ENCODE data around the gene CRYBA2. TPM values are rescaled to one million over a fixed set of nuclear protein-coding genes. Genes with fewer than 3 reads are reported as not detected.

CRYBA2 gene
- total and polyA plus RNA-seq, 9 of the 15 experiments (the other 6 are each of a cell fraction or from before 2014, with no cell fraction given) = 0.11 to 1.8 (median 0.62) TPM; not detected in 5

DNA sequence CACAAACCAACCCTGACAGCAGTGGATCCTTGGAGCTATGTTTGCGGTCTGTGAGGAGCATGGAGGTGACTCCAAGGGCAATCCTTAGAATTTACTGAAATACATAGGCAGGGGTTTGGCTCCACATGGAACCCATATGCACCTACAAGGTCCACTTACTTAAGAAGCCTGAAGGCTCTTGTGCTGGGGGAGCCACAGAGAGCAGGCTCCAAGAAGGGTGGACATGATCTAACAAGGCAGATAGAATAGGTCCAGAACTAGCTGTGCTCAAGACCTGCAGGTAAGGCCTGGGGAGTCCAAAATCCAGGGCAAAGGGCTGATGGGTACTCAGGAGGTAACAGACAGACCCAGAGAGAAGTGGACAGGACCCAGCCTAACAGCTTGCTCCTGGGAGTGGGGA lies 34.9 kb downstream of the CRYBA2 start (continued):
- TF ChIP-seq ZNF311 (CRISPR knock-in tag; IDR thresholded peaks at IDR 0.05) (no peak), PYGO2 (tag; IDR thresholded peaks at IDR 0.05) (no peak), ESRRB (CRISPR knock-in tag; IDR thresholded peaks at IDR 0.05; ENCODE audit: borderline replicate concordance) (no peak), MCM5 (IDR thresholded peaks at IDR 0.05; ENCODE audit: low read depth) (no peak), ZBED1 (IDR thresholded peaks at IDR 0.05) (no peak), ZFP1 (CRISPR knock-in tag; IDR thresholded peaks at IDR 0.05) (no peak), ZNF507 (tag; conservative IDR thresholded peaks at IDR 0.05) (no peak), NR4A1 (CRISPR knock-in tag; IDR thresholded peaks at IDR 0.05) (no peak), NR4A1 (tag; IDR thresholded peaks at IDR 0.05) (no peak), HIVEP1 (CRISPR knock-in tag; IDR thresholded peaks at IDR 0.05) (no peak)
- TF ChIP-seq, protein P1, sequence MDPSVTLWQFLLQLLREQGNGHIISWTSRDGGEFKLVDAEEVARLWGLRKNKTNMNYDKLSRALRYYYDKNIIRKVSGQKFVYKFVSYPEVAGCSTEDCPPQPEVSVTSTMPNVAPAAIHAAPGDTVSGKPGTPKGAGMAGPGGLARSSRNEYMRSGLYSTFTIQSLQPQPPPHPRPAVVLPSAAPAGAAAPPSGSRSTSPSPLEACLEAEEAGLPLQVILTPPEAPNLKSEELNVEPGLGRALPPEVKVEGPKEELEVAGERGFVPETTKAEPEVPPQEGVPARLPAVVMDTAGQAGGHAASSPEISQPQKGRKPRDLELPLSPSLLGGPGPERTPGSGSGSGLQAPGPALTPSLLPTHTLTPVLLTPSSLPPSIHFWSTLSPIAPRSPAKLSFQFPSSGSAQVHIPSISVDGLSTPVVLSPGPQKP (CRISPR knock-in tag; IDR thresholded peaks at IDR 0.05) = no peak
- TF ChIP-seq, protein P2, sequence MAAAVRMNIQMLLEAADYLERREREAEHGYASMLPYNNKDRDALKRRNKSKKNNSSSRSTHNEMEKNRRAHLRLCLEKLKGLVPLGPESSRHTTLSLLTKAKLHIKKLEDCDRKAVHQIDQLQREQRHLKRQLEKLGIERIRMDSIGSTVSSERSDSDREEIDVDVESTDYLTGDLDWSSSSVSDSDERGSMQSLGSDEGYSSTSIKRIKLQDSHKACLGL (CRISPR knock-in tag; IDR thresholded peaks at IDR 0.05; ENCODE audit: borderline replicate concordance, poor library complexity, severe bottlenecking) = no peak

DNA sequence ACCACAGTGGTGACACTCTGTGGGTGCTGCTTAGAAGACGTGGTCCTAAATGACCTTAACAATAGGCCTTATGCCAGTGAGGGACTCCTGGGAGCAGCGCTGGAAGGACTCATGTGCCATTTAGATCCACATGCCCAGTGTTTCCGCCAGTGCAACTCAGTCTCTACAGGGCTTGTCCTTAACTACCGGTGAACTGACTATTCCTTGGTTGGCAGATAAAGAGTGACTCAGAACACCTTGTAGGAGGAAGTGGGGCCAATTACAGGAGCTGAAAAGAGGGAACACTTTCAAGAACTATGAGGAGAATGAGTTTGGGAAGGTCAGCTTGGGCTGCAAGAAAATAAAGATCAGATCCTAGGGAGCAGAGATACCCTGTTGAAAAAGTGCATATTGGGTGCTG lies 35.6 kb downstream of the CRYBA2 start:
- Histone ChIP-seq H3K27ac (ENCODE audit: extremely low read depth, low read depth, low read length) (no peak overlapping the region), H3K36me3 (ENCODE audit: control insufficient read depth, insufficient read depth, low read length) (no peaks in the 10 kb centered on the region), H3K9me3 (replicated peaks; ENCODE audit: control insufficient read depth, insufficient read depth, low read depth, low read length) (no peaks in the 10 kb centered on the region), H3K9ac (ENCODE audit: insufficient read depth in 1 of 2, low read depth in 2 of 2, low read length in 2 of 2) (no peak overlapping the region), H2AFZ (ENCODE audit: low read depth, low read length) (no peak overlapping the region), H3K27me3 (ENCODE audit: control insufficient read depth in 2 of 2, insufficient read depth in 2 of 2, low read length in 2 of 2) (peaks cover 7 to 29% of the 10 kb centered on the region in 2 experiments; a peak in 4 of 5 replicates), H3K4me3 (no peak overlapping the region), H3K9me1 (ENCODE audit: control insufficient read depth, insufficient read depth, low read length) (no peaks in the 10 kb centered on the region), H3K4me1 (replicated peaks in 1 of 2; ENCODE audit: control insufficient read depth in 2 of 2, insufficient read depth in 2 of 2, low read length in 2 of 2) (peaks cover 0 to 29% of the 10 kb centered on the region in 2 experiments; a peak in 2 of 5 replicates), H3K4me2 (ENCODE audit: insufficient read depth, low read length) (no peak overlapping the region), H4K20me1 (replicated peaks; ENCODE audit: control insufficient read depth, insufficient read depth, low read length) (no peaks in the 10 kb centered on the region), H3K79me2 (ENCODE audit: control insufficient read depth, insufficient read depth, low read length) (no peaks in the 10 kb centered on the region)
- no peak for FAIRE-seq
- 0% methylated on average over 4 of the region's 4 CpGs for WGBS (ENCODE audit: insufficient coverage, low coverage, missing lambda C conversion rate)
- CTCF ChIA-PET (ENCODE audit: low intra/inter-chr PET ratio) = no interaction called here
- intact Hi-C loops (cut with micrococcal nuclease) (no loop called here), in situ Hi-C loops (cut with MboI) (no loop called here)
- no peak for ATAC-seq
- POLR2A ChIA-PET = no interaction called here
- DNase-seq (ENCODE audit: extremely low read depth in 1 of 4, low spot score in 3 of 4) = no peak
- TF ChIP-seq, protein P3, sequence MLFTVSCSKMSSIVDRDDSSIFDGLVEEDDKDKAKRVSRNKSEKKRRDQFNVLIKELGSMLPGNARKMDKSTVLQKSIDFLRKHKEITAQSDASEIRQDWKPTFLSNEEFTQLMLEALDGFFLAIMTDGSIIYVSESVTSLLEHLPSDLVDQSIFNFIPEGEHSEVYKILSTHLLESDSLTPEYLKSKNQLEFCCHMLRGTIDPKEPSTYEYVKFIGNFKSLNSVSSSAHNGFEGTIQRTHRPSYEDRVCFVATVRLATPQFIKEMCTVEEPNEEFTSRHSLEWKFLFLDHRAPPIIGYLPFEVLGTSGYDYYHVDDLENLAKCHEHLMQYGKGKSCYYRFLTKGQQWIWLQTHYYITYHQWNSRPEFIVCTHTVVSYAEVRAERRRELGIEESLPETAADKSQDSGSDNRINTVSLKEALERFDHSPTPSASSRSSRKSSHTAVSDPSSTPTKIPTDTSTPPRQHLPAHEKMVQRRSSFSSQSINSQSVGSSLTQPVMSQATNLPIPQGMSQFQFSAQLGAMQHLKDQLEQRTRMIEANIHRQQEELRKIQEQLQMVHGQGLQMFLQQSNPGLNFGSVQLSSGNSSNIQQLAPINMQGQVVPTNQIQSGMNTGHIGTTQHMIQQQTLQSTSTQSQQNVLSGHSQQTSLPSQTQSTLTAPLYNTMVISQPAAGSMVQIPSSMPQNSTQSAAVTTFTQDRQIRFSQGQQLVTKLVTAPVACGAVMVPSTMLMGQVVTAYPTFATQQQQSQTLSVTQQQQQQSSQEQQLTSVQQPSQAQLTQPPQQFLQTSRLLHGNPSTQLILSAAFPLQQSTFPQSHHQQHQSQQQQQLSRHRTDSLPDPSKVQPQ (CRISPR knock-in tag; IDR thresholded peaks at IDR 0.05; ENCODE audit: borderline replicate concordance) = no peak
- TF ChIP-seq, protein P4, sequence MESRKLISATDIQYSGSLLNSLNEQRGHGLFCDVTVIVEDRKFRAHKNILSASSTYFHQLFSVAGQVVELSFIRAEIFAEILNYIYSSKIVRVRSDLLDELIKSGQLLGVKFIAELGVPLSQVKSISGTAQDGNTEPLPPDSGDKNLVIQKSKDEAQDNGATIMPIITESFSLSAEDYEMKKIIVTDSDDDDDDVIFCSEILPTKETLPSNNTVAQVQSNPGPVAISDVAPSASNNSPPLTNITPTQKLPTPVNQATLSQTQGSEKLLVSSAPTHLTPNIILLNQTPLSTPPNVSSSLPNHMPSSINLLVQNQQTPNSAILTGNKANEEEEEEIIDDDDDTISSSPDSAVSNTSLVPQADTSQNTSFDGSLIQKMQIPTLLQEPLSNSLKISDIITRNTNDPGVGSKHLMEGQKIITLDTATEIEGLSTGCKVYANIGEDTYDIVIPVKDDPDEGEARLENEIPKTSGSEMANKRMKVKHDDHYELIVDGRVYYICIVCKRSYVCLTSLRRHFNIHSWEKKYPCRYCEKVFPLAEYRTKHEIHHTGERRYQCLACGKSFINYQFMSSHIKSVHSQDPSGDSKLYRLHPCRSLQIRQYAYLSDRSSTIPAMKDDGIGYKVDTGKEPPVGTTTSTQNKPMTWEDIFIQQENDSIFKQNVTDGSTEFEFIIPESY (CRISPR knock-in tag; IDR thresholded peaks at IDR 0.05) = no peak
- no peak for TF ChIP-seq ZNF224 (CRISPR knock-in tag; IDR thresholded peaks at IDR 0.05)
- peak; percentile 49; the same call in 1 of the 2 replicates for TF ChIP-seq FOSL1 (tag; conservative IDR thresholded peaks at IDR 0.05)
- no TSS peak for BruUV-seq (replicated peaks)

Measured in K562 (cell line).